Skeletal muscle tissue (tissue), 4 donors: ENCODE data around the gene OR7C2. TPM values are rescaled to one million over a fixed set of nuclear protein-coding genes. Genes with fewer than 3 reads are reported as not detected.

Experiments
- H3K27ac ChIP-seq: one replicate; pipeline ENCODE4 v1.7.0; 2013; ENCODE audit warnings: mild to moderate bottlenecking, low read depth, low read length, inconsistent platforms
- H3K27me3 ChIP-seq, 3 donors: one replicate each; pipeline ENCODE4 v1.7.0; 2013; ENCODE audit warnings: low read length in 3 of 3; ENCODE audit not compliant: control insufficient read depth in 3 of 3, insufficient read depth in 3 of 3
- H3K36me3 ChIP-seq, 3 donors: one replicate each; pipeline ENCODE4 v1.7.0; 2013; ENCODE audit warnings: low read length in 3 of 3; ENCODE audit not compliant: control insufficient read depth in 3 of 3, insufficient read depth in 3 of 3
- H3K4me1 ChIP-seq, 3 donors: one replicate each; pipeline ENCODE4 v1.7.0; 2013; ENCODE audit warnings: low read length in 3 of 3, mild to moderate bottlenecking in 3 of 3; ENCODE audit not compliant: control insufficient read depth in 3 of 3, insufficient read depth in 3 of 3
- H3K4me3 ChIP-seq, 3 donors: one replicate each; pipeline ENCODE4 v1.7.0; 2013; ENCODE audit warnings: low read length in 3 of 3
- H3K9ac ChIP-seq, 3 donors: one replicate each; pipeline ENCODE4 v1.7.0; 2013; ENCODE audit warnings: low read length in 3 of 3, mild to moderate bottlenecking in 3 of 3, moderate library complexity in 2 of 3, low read depth in 1 of 3
- H3K9me3 ChIP-seq, 3 donors: one replicate each; pipeline ENCODE4 v1.7.0; 2013; ENCODE audit warnings: low read length in 3 of 3; ENCODE audit not compliant: control insufficient read depth in 3 of 3
- total RNA-seq: library from RNA; depleted of rRNA; stranded (reverse); fragments of >200 nt; gene quantifications from one replicate; pipeline ENCODE4 v1.2.3, GENCODE V29; 2014
- donor health status: Osteomylitis.

The OR7C2 gene
- total RNA-seq, 1 donor from 2014 or later: not detected

GRCh38 chr19:14974488-14974887 lies 33.2 kb downstream of the OR7C2 start:
- Histone ChIP-seq H3K4me3 (no peak overlapping the region), H3K9ac (no peak overlapping the region), H3K27ac (no peak overlapping the region), H3K4me1 (no peaks in the 10 kb centered on the region), H3K9me3 (peaks cover 0 to 2% (median 0%) of the 10 kb centered on the region in 3 donors), H3K36me3 (no peaks in the 10 kb centered on the region), H3K27me3 (peaks cover 16 to 20% (median 17%) of the 10 kb centered on the region in 3 donors)

DNA sequence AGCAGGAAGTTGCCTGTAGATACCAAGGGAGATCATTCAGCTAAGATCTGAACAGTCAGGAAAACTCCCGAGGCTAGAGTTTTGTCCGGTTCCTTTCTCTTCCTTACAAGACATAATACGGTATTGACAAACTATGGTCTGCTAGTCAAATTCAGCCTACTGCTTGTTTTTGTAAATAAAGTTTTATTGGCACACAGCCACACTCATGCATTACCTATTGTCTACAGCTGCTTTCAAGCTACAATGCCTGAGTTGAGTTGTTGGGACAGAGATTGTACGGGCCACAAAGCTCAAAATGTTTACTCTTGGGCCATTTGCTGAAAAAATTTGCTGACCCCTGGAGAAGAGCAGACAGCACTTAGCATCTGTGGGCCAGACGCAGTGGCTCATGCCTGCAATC lies 35.8 kb downstream of the OR7C2 start:
- no peak overlapping the region for H3K27ac ChIP-seq
- peaks cover 26% of the 10 kb centered on the region in 3 donors for H3K27me3 ChIP-seq
- no peaks in the 10 kb centered on the region for H3K4me1 ChIP-seq
- H3K36me3 ChIP-seq: no peaks in the 10 kb centered on the region
- H3K9ac ChIP-seq: no peak overlapping the region
- no peaks in the 10 kb centered on the region for H3K9me3 ChIP-seq
- H3K4me3 ChIP-seq: no peak overlapping the region

GRCh38 chr19:14978161-14978776 lies 37.0 kb downstream of the OR7C2 start:
- H3K27me3 ChIP-seq: peaks cover 26 to 29% (median 29%) of the 10 kb centered on the region in 3 donors
- no peaks in the 10 kb centered on the region for H3K36me3 ChIP-seq
- H3K27ac ChIP-seq: no peak overlapping the region
- H3K9ac ChIP-seq: no peak overlapping the region
- no peak overlapping the region for H3K4me3 ChIP-seq
- no peaks in the 10 kb centered on the region for H3K9me3 ChIP-seq
- no peaks in the 10 kb centered on the region for H3K4me1 ChIP-seq

DNA sequence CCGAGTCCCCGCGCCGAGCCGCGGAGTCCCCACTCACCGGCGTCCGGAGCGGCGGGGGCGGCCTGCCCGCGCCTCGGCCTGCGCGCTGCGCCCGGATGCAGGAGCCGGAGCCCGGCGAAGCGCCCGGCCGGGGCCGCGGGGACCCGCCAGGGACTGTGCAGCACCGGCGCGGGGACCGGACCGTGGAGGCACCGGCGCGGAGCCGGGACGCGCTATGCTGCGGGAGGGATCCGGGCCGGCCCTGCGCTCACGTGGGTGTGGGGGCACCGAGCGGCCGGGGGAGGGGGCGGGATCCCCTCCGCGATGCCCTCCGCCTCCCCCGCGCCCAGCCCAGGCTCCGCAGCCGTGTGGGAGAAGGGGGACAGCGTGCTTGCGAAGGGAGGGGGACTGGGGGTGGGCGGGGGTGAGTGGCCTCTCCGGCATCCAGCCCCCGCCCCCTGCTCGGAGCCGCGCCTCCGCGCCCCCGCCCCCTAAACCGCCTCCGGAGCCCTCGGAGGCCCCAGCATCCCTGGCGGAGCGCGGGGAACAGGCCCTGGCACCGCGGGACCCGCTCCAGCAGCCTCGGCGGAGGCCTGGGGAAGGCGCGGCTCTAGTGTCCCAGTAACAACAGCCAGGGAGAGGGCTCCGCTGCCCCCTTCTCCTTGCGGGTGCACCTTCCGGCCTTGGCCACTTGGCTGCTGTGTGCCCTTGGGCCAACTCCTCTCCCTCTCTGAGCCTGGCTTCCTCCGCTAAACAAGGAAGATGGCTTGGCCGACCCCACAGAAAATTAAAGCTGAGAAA lies 38.4 kb downstream of the OR7C2 start, which contains the start of gene SLC1A6:
Gene SLC1A6 (minus strand): TSS at position 389 of the 780 bp plus-strand sequence. CDS start 6,954 bp downstream, outside the sequence.
- H3K9ac ChIP-seq: no peak within 1 kb of the TSS
- no peaks in the 10 kb centered on the region for H3K4me1 ChIP-seq
- H3K36me3 ChIP-seq: no peaks in the 10 kb centered on the region
- H3K27ac ChIP-seq: no peak within 1 kb of the TSS
- no peaks in the 10 kb centered on the region for H3K9me3 ChIP-seq
- no peak within 1 kb of the TSS for H3K4me3 ChIP-seq
- peaks cover 26 to 30% (median 30%) of the 10 kb centered on the region in 3 donors for H3K27me3 ChIP-seq

DNA sequence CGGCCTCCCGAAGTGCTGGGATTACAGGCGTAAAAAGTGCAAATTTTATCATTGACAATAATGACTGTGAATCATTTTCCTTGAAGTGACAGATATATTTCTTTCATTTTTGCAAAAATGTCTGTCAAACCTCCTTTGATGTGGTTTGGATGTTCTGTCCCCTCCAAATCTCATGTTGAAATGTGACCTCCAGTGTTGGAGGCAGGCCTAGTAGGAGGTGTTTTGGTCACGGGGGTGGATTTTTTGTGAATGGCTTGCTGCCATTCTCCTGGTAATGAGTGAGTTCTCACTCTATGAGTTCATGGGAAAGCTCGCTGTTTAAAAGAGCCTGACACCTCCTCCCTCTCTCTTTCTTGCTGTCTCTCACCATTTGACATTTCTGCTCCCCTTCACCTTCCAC lies 43.8 kb downstream of the OR7C2 start:
- Histone ChIP-seq H3K9ac (no peak overlapping the region), H3K4me3 (no peak overlapping the region)

More for the DNA sequence above, 43.8 kb downstream of the OR7C2 start:
- H3K27ac ChIP-seq: no peak overlapping the region
- H3K4me1 ChIP-seq: no peaks in the 10 kb centered on the region
- no peaks in the 10 kb centered on the region for H3K36me3 ChIP-seq
- no peaks in the 10 kb centered on the region for H3K9me3 ChIP-seq
- peaks cover 4 to 12% (median 9%) of the 10 kb centered on the region in 3 donors for H3K27me3 ChIP-seq

Other genes starting within 250 kb of the OR7C2 start
- under 0.01 TPM for gene ADGRE2, start 162.9 kb upstream of the OR7C2 start, total RNA-seq
- gene OR7A5, start 106.3 kb upstream of the OR7C2 start, total RNA-seq: not detected
- gene OR7C1, start 106.3 kb upstream of the OR7C2 start, total RNA-seq: not detected
- gene OR7A10, start 92.6 kb upstream of the OR7C2 start, total RNA-seq: not detected
- gene OR7A17, start 55.4 kb upstream of the OR7C2 start, total RNA-seq: not detected
- under 0.01 TPM for gene SLC1A6, start 38.4 kb downstream of the OR7C2 start, total RNA-seq
- not detected for gene CASP14, start 108.0 kb downstream of the OR7C2 start, total RNA-seq
- not detected for gene OR1I1, start 140.7 kb downstream of the OR7C2 start, total RNA-seq
- 7.3 TPM for gene SYDE1, start 165.9 kb downstream of the OR7C2 start, total RNA-seq